ENCODE measurements around the gene MUSTN1. TPM values are rescaled to one million over a fixed set of nuclear protein-coding genes. Genes with fewer than 3 reads are reported as not detected.
A peak's percentile ranks its signal among the peaks of the same experiment; 100 is the strongest.

Gene MUSTN1
- total and polyA plus RNA-seq, 4 donors = 0.25 to 12.1 (median 3.9) TPM

GRCh38 chr3:52794612-52795099 lies 40.2 kb downstream of the MUSTN1 start, which contains the start of gene ITIH3:
ITIH3 (plus strand) TSS chr3:52794796; CDS start chr3:52794804, 8 bp downstream.
- WGBS = 26% methylated on average over 10 of the region's 10 CpGs
- H3K4me3 ChIP-seq (ENCODE audit: low read depth in 1 of 3, low read length in 3 of 3) = peak within 1 kb of the TSS; percentile 50 to 68 (median 52)

More at GRCh38 chr3:52794612-52795099, 40.2 kb downstream of the MUSTN1 start, which contains the start of gene ITIH3:
- DNase-seq (ENCODE audit: low spot score) = no peak
- Histone ChIP-seq H3K9ac (ENCODE audit: low read depth in 1 of 2, low read length in 2 of 2) (peak within 1 kb of the TSS; percentile 10 to 80), H3K36me3 (ENCODE audit: control insufficient read depth in 4 of 4, insufficient read depth in 3 of 4, low read depth in 1 of 4, low read length in 3 of 4) (peaks cover 10 to 44% (median 34%) of the 10 kb centered on the region in 4 donors), H3K4me1 (ENCODE audit: control insufficient read depth in 4 of 4, insufficient read depth in 4 of 4, low read length in 3 of 4) (peaks cover 27 to 89% (median 70%) of the 10 kb centered on the region in 4 donors), H3K27me3 (ENCODE audit: control insufficient read depth in 4 of 4, insufficient read depth in 4 of 4, low read length in 3 of 4) (no peaks in the 10 kb centered on the region), H3K9me3 (ENCODE audit: control insufficient read depth in 4 of 4, low read length in 3 of 4) (no peaks in the 10 kb centered on the region), H3K27ac (ENCODE audit: low read depth in 1 of 2, low read length in 2 of 2) (peak within 1 kb of the TSS; percentile 77 to 97)
- peak; percentile 63 for TF ChIP-seq ZBTB33 (IDR thresholded peaks at IDR 0.05)
- TF ChIP-seq RAD21 (IDR thresholded peaks at IDR 0.05) = peak in 1 of 2 donors; percentile 19
- peak; percentile 86 to 96 for TF ChIP-seq EGR1 (IDR thresholded peaks at IDR 0.05; ENCODE audit: low read depth in 2 of 2)
- peak; percentile 94 for TF ChIP-seq REST (IDR thresholded peaks at IDR 0.05)
- no peak for TF ChIP-seq HNF4G (IDR thresholded peaks at IDR 0.05)
- no peak for TF ChIP-seq NR2F2 (IDR thresholded peaks at IDR 0.05)
- TF ChIP-seq RXRA (IDR thresholded peaks at IDR 0.05) = peak; percentile 98 to 99
- TF ChIP-seq HNF4A (conservative IDR thresholded peaks at IDR 0.05) = peak; percentile 61 to 69
- peak; percentile 91 for TF ChIP-seq SP1 (IDR thresholded peaks at IDR 0.05)
- TF ChIP-seq JUND (IDR thresholded peaks at IDR 0.05) = no peak
- TF ChIP-seq YY1 (IDR thresholded peaks at IDR 0.05) = peak; percentile 80
- no peak for TF ChIP-seq CTCF (IDR thresholded peaks at IDR 0.05; ENCODE audit: low read depth, low read length, missing input control)
- peak; percentile 91 for TF ChIP-seq TAF1 (conservative IDR thresholded peaks at IDR 0.05)
- TF ChIP-seq ATF3 (IDR thresholded peaks at IDR 0.05) = peak; percentile 34
- no peak for TF ChIP-seq FOXA1 (IDR thresholded peaks at IDR 0.05)
- peak; percentile 43 for TF ChIP-seq FOXA2 (IDR thresholded peaks at IDR 0.05)
- peak in 1 of 2 donors; percentile 55 for TF ChIP-seq GABPA (IDR thresholded peaks at IDR 0.05 in 1 of 2, conservative IDR thresholded peaks at IDR 0.05 in 1 of 2)
- TF ChIP-seq MAX (IDR thresholded peaks at IDR 0.05) = peak; percentile 64

All from liver (tissue), 9 donors.